Body of pancreas (tissue), 4 donors: Measurements from ENCODE around the gene ANKEF1. TPM values are rescaled to one million over a fixed set of nuclear protein-coding genes. Genes with fewer than 3 reads are reported as not detected.

Experiments used
- ATAC-seq: fragments of 150-250 bp; one replicate; pipeline ENCODE4 v1.9.1; 2016
- DNase-seq, 4 donors: peaks; one replicate each; pipeline ENCODE4 v3.0.0-alpha.2; 2019
- H3K27ac ChIP-seq, 4 donors: fragments of 200-600 bp; sonication (generic); 1 replicate in 3 of 4; 2 replicates in 1 of 4; pipeline versions ENCODE4 v1.5.1 to v1.6.1; 2016 to 2019; ENCODE audit warnings: mild to moderate bottlenecking in 1 of 4, mixed read lengths in 1 of 4, moderate library complexity in 1 of 4
- H3K27me3 ChIP-seq, 2 donors: fragments of 200-600 bp; sonication (generic); one replicate each; pipeline ENCODE4 v1.6.0; 2016; ENCODE audit warnings: mild to moderate bottlenecking in 1 of 2
- H3K36me3 ChIP-seq, 2 donors: fragments of 200-600 bp; sonication (generic); replicated peaks in 1 of 2; 2 replicates each; pipeline ENCODE4 v1.5.1; 2016; ENCODE audit warnings: low read depth in 2 of 2; ENCODE audit not compliant: insufficient read depth in 1 of 2
- H3K4me1 ChIP-seq: fragments of 200-600 bp; sonication (generic); one replicate; pipeline ENCODE4 v1.6.0; 2016
- H3K4me3 ChIP-seq, 2 donors: fragments of 200-600 bp; sonication (generic); 1 replicate in 1 of 2; 2 replicates in 1 of 2; pipeline ENCODE4 v1.5.1; 2016 to 2019
- H3K9me3 ChIP-seq, 3 donors: fragments of 200-600 bp; sonication (generic); 1 replicate in 2 of 3; 2 replicates in 1 of 3; pipeline ENCODE4 v1.5.1; 2016
- POLR2A ChIP-seq, 3 donors: fragments of 450-650 bp; IDR thresholded peaks; one replicate each; pipeline ENCODE4 v1.6.1; 2016; ENCODE audit warnings: antibody characterized with exemption in 3 of 3, mild to moderate bottlenecking in 2 of 3
- WGBS, 2 donors: methylation state at CpG; one replicate each; pipeline ENCODE4 v1.1.5; 2017; 5-methylcytosine and 5-hydroxymethylcytosine counted together
- intact Hi-C: fragments of 100-400 bp; cut with DNase I; formaldehyde crosslinking; loops from one replicate; pipeline ENCODE4 v1.15.1; 2023
- total RNA-seq, 2 donors: library from RNA; depleted of rRNA; stranded (reverse); fragments of >200 nt; gene quantifications; one replicate each; pipeline ENCODE4 v1.1.0, GENCODE V29; 2016
- TF ChIP-seq, protein P1 (sequence below), 7 experiments: fragments of 450-650 bp in 4 of 7; fragments of 200-600 bp in 3 of 7; sonication (generic) in 3 of 7; IDR thresholded peaks; one replicate each; pipeline ENCODE4 v1.5.1; 2016 to 2019; ENCODE audit warnings: antibody characterized with exemption in 7 of 7

ANKEF1 gene
- total RNA-seq, 2 donors from 2014 or later = 5.9 to 6.2 TPM

DNA sequence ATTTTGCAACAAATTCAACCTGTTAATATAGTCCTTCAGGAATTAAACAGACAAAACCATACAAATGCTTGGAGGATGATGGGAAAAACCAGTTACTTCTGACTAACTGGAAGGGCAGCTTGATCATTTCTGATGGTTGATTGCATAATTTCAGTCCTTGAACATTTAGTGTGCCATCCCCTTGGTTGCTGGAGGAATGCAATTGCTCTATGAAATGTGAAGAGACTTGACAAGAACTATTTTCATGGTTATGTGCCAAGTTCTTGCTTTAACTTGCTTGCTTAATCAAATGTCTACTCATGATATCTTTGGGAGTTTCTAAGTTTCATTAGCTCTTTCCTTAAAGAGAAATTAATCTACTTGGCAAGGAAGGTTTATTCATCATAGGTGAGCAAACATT, 45.2 kb downstream of the ANKEF1 start:
- peak overlapping the region in 3 of 4 donors; percentile 1 to 75 (median 3) for H3K27ac ChIP-seq
- intact Hi-C loops = loop anchor here (10.0 kb wide), 1 partner anchor 45 kb away; the partner anchor contains the start of gene ANKEF1
- no peaks in the 10 kb centered on the region for H3K9me3 ChIP-seq
- peaks cover 56% of the 10 kb centered on the region for H3K4me1 ChIP-seq
- TF ChIP-seq, protein P1, sequence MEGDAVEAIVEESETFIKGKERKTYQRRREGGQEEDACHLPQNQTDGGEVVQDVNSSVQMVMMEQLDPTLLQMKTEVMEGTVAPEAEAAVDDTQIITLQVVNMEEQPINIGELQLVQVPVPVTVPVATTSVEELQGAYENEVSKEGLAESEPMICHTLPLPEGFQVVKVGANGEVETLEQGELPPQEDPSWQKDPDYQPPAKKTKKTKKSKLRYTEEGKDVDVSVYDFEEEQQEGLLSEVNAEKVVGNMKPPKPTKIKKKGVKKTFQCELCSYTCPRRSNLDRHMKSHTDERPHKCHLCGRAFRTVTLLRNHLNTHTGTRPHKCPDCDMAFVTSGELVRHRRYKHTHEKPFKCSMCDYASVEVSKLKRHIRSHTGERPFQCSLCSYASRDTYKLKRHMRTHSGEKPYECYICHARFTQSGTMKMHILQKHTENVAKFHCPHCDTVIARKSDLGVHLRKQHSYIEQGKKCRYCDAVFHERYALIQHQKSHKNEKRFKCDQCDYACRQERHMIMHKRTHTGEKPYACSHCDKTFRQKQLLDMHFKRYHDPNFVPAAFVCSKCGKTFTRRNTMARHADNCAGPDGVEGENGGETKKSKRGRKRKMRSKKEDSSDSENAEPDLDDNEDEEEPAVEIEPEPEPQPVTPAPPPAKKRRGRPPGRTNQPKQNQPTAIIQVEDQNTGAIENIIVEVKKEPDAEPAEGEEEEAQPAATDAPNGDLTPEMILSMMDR (IDR thresholded peaks at IDR 0.05) = no peak
- no peak for TF ChIP-seq POLR2A (IDR thresholded peaks at IDR 0.05)
- no peaks in the 10 kb centered on the region for H3K27me3 ChIP-seq
- H3K36me3 ChIP-seq = no peaks in the 10 kb centered on the region
- DNase-seq (peak in 1 of 4 donors; percentile 41), ATAC-seq (peak; percentile 49)
- H3K4me3 ChIP-seq = no peak overlapping the region

DNA sequence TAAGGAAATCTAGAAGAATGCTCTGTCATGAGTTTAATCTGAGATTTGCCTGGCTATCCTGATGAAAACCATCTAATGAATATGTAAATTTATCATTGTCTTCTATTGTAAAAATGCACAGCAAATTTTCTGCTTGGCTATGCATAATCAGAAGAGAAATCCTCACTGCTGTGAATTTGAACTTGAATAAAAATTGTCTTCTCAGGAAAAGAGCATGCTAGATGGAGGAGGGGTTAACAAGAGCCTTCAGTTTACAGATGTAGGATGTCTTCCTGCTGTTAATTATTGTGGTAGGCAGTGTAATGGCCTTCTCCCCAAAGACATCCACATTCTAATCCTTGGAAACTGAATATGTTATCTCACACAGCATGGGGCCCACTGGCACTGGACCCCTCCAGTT, 45.8 kb downstream of the ANKEF1 start:
- TF ChIP-seq POLR2A (IDR thresholded peaks at IDR 0.05) = no peak
- TF ChIP-seq, protein P1 (IDR thresholded peaks at IDR 0.05) = no peak
- ATAC-seq (no peak), DNase-seq (no peak)
- peaks cover 53% of the 10 kb centered on the region for H3K4me1 ChIP-seq
- H3K36me3 ChIP-seq = no peaks in the 10 kb centered on the region
- H3K4me3 ChIP-seq = no peak overlapping the region
- H3K9me3 ChIP-seq = no peaks in the 10 kb centered on the region
- H3K27ac ChIP-seq = peak overlapping the region in 1 of 4 donors; percentile 75
- intact Hi-C loops = loop anchor here (10.0 kb wide), 1 partner anchor 46 kb away; the partner anchor contains the start of gene ANKEF1
- H3K27me3 ChIP-seq = no peaks in the 10 kb centered on the region

DNA sequence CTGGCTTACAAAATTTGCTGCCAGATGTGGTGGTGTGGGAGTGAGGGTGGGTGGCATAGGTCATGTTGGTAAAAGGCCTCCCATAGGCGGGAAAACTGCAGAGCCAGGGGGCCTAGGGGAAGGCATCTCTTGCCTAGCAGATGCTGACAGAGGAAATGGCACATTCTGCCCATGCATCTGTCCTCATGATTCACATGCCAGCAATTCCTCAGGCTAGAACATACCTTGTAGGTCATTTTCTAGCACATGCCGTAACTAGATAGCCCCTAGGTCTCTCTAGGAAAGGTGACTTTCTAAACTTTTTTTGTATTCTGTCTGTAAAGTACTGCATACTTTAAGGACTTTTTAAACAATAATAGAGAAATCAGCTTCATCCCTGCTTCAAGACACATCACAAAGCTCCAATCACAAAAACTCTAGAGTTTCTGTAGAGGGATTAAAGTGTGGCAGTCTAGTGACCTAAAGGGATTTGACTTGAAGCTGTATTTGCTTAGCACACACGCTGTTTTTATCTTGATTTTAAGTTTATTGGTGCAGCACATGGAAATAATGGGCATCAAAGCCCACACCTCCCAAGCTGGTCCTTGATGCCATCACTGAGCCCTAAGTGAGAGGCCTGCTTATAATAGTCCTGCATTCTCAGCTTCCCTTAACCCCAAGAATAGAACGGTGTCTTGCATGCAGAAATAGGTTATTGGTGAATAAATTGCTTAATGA, 55.2 kb downstream of the ANKEF1 start:
- H3K4me3 ChIP-seq = no peak overlapping the region
- 59 to 68% methylated on average over 4 of the region's 4 CpGs for WGBS, 2 donors
- H3K9me3 ChIP-seq = no peaks in the 10 kb centered on the region
- peaks cover 19% of the 10 kb centered on the region for H3K4me1 ChIP-seq
- TF ChIP-seq, protein P1 (IDR thresholded peaks at IDR 0.05) = no peak
- no peak for TF ChIP-seq POLR2A (IDR thresholded peaks at IDR 0.05)
- H3K36me3 ChIP-seq = no peaks in the 10 kb centered on the region
- DNase-seq = no peak
- intact Hi-C loops = loop anchor here (5.0 to 10.0 kb wide), 2 partner anchors 55 to 108 kb away; partner anchors contain the start of gene ANKEF1
- no peak for ATAC-seq
- H3K27me3 ChIP-seq = no peaks in the 10 kb centered on the region
- peak overlapping the region; percentile 2 to 62 (median 42) for H3K27ac ChIP-seq

DNA sequence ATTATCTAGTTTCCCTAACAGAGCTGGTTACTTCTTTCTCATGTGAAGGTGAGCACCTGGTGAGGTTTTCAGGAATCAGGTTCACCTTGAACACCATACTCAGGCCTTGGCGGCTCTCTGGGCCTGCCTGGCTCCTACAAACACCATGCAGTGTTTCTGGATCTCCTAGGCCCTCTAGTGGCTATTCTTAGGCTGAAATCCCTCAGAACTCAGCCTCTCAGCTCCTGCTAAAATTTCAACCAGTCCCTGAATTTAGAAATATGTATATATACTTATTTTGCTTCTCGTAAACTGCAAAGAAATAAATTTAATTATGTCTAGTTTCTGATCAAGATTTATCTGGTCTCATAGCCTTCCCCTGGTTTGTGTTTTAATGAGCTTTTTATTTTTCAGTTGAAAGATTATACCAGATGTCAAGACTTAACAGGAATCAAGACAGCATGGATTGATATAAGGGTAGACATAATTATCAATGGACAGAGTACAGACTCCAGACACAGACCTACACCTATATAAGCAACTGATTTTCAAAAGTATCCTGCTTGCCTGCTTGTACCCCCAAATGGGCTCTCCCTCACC, 55.9 kb downstream of the ANKEF1 start:
- H3K36me3 ChIP-seq = no peaks in the 10 kb centered on the region
- no peaks in the 10 kb centered on the region for H3K9me3 ChIP-seq
- WGBS, 2 donors = 10% methylated on average over 2 of the region's 2 CpGs
- H3K27me3 ChIP-seq = no peaks in the 10 kb centered on the region
- ATAC-seq (peak; percentile 99), DNase-seq (peak; percentile 78 to 90 (median 86))
- no peak overlapping the region for H3K4me3 ChIP-seq
- peak overlapping the region; percentile 2 to 62 (median 24) for H3K27ac ChIP-seq
- TF ChIP-seq, protein P1 (IDR thresholded peaks at IDR 0.05) = peak; percentile 73 to 90 (median 85)
- TF ChIP-seq POLR2A (IDR thresholded peaks at IDR 0.05) = no peak
- intact Hi-C loops = loop anchor here (5.0 kb wide), 1 partner anchor 108 kb away; no protein-coding TSS in a partner anchor
- peaks cover 19% of the 10 kb centered on the region for H3K4me1 ChIP-seq
